OCI-LY1 (cell line): ENCODE results near the gene PLIN5.
"Not testable (repeated sequence)": the region's sequence is repeated elsewhere in the genome, so short reads cannot be mapped to it uniquely, and the experiment has no call there.

Experiments
- H2AFZ ChIP-seq: fragments of 200-600 bp; sonication (generic), shearing (Covaris generic); 2 replicates; pipeline ENCODE4 v1.6.0; 2014; ENCODE audit warnings: antibody characterized with exemption, mild to moderate bottlenecking, low read length
- H3F3A ChIP-seq: fragments of 200-600 bp; sonication (generic), shearing (Covaris generic); 2 replicates; pipeline ENCODE4 v1.6.0; 2014; ENCODE audit warnings: mild to moderate bottlenecking, antibody characterized with exemption, low read length, moderate library complexity; ENCODE audit not compliant: insufficient read depth
- H3K27ac ChIP-seq: fragments of 200-600 bp; sonication (generic); 2 replicates; pipeline ENCODE4 v1.5.1; 2014; ENCODE audit warnings: low read length, mixed run types, mild to moderate bottlenecking, low read depth; ENCODE audit not compliant: poor library complexity, severe bottlenecking
- H3K27me3 ChIP-seq: fragments of 200-600 bp; sonication (generic); 2 replicates; pipeline ENCODE4 v1.6.0; 2014; ENCODE audit warnings: antibody characterized with exemption, mild to moderate bottlenecking, low read length, moderate library complexity; ENCODE audit not compliant: insufficient read depth
- H3K36me3 ChIP-seq: fragments of 200-600 bp; sonication (generic); 2 replicates; pipeline ENCODE4 v1.6.1; 2014; ENCODE audit warnings: mild to moderate bottlenecking, antibody characterized with exemption, low read length, moderate library complexity, mixed read lengths; ENCODE audit not compliant: insufficient read depth
- H3K4me1 ChIP-seq: fragments of 200-600 bp; sonication (generic); 2 replicates; pipeline ENCODE4 v1.5.1; 2014; ENCODE audit warnings: mild to moderate bottlenecking, low read length, moderate library complexity; ENCODE audit not compliant: insufficient read depth, severe bottlenecking
- H3K4me2 ChIP-seq: fragments of 200-600 bp; sonication (generic), shearing (Covaris generic); 2 replicates; pipeline ENCODE4 v1.6.1; 2014; ENCODE audit warnings: low read length
- H3K4me3 ChIP-seq: fragments of 200-600 bp; sonication (generic); 2 replicates; pipeline ENCODE4 v1.5.1; 2014; ENCODE audit warnings: low read length, low read depth, mild to moderate bottlenecking, mixed read lengths; ENCODE audit not compliant: poor library complexity, severe bottlenecking
- H3K79me2 ChIP-seq: fragments of 200-600 bp; shearing (Covaris generic); 2 replicates; pipeline ENCODE4 v1.6.1; 2016; ENCODE audit warnings: mixed run types, low read length, mixed read lengths; ENCODE audit not compliant: insufficient read depth
- H3K9ac ChIP-seq: fragments of 200-600 bp; sonication (generic), shearing (Covaris generic); 2 replicates; pipeline ENCODE4 v1.6.1; 2014; ENCODE audit warnings: mild to moderate bottlenecking, low read length, mixed read lengths
- H3K9me2 ChIP-seq: fragments of 200-600 bp; sonication (generic), shearing (Covaris generic); 2 replicates; pipeline ENCODE4 v1.6.1; 2014; ENCODE audit warnings: low read depth, mild to moderate bottlenecking, low read length, mixed read lengths
- H3K9me3 ChIP-seq: fragments of 200-600 bp; shearing (Covaris generic); 2 replicates; pipeline ENCODE4 v1.6.1; 2014; ENCODE audit warnings: low read length, mixed read lengths
- H4K20me1 ChIP-seq: fragments of 200-600 bp; sonication (generic), shearing (Covaris generic); 2 replicates; pipeline ENCODE4 v1.6.0; 2016; ENCODE audit warnings: mild to moderate bottlenecking, low read length; ENCODE audit not compliant: insufficient read depth
- EZH2 ChIP-seq: fragments of 200-600 bp; sonication (generic), shearing (Covaris generic); IDR thresholded peaks from 2 replicates; pipeline ENCODE4 v1.8.0; 2017; ENCODE audit warnings: borderline replicate concordance, mixed run types, mild to moderate bottlenecking, antibody characterized with exemption, low read length, moderate library complexity, mixed read lengths
- TF ChIP-seq, protein P1 (sequence below): fragments of 200-600 bp; sonication (generic), shearing (Covaris generic); IDR thresholded peaks from 2 replicates; pipeline ENCODE4 v1.5.1; 2017; ENCODE audit warnings: mild to moderate bottlenecking, antibody characterized with exemption, low read length, moderate library complexity, mixed read lengths

The PLIN5 gene

DNA sequence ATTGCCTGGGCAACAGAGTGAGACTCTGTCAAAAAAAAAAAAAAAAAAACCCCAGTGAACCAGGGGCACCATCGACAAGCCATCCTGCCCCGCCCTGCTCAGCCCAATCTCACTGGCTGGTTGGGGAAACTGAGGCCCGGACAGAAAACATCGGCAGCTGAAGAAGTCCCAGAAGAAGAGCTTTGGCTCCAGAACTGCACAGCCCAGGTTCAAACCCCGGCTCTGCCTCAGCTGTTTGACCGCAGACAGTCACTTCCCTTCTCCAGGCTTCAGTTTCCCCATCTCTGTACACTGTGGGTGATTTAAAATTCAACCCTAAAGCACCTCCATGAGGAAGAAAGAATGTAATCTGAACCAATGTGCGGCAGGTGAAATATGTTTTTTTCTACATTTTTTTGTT, 33.9 kb upstream of the PLIN5 start:
- Histone ChIP-seq H3K9ac (no peak overlapping the region), H3K4me1 (no peaks in the 10 kb centered on the region), H3K4me3 (no peak overlapping the region), H3K27me3 (peaks cover 4% of the 10 kb centered on the region; the same call in 1 of the 2 replicates), H3K4me2 (no peak overlapping the region), H3K9me3 (no peaks in the 10 kb centered on the region), H3K27ac (no peak overlapping the region), H4K20me1 (no peaks in the 10 kb centered on the region), H3F3A (no peaks in the 10 kb centered on the region), H3K79me2 (no peaks in the 10 kb centered on the region), H3K36me3 (no peaks in the 10 kb centered on the region), H2AFZ (no peak overlapping the region), H3K9me2 (no peaks in the 10 kb centered on the region)
- TF ChIP-seq, protein P1, sequence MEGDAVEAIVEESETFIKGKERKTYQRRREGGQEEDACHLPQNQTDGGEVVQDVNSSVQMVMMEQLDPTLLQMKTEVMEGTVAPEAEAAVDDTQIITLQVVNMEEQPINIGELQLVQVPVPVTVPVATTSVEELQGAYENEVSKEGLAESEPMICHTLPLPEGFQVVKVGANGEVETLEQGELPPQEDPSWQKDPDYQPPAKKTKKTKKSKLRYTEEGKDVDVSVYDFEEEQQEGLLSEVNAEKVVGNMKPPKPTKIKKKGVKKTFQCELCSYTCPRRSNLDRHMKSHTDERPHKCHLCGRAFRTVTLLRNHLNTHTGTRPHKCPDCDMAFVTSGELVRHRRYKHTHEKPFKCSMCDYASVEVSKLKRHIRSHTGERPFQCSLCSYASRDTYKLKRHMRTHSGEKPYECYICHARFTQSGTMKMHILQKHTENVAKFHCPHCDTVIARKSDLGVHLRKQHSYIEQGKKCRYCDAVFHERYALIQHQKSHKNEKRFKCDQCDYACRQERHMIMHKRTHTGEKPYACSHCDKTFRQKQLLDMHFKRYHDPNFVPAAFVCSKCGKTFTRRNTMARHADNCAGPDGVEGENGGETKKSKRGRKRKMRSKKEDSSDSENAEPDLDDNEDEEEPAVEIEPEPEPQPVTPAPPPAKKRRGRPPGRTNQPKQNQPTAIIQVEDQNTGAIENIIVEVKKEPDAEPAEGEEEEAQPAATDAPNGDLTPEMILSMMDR, result no peak
- TF ChIP-seq EZH2, result no peak

DNA sequence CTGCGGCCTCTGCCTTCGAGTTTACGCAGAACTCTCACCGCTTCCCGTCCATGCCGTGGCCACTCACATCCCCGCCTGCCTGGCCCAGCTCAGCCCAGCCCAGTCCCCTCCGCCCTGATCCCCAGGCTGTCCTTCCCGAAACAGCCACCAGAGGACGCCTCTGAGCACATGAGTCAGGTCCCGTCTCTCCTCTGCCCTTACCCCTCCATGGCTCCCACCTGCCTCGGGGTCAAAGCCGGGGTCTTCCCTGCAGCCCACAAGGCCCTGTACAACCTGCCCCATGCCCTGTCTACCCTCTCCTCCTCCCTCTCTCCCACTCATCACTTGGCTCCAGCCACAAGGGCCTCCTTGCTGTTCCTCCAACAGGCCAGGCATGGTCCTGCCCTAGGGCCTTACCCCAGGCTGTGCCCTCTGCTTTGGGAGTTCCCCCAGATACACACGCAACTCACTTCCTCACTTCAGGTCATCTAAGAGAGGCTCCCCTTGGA, 32.6 kb upstream of the PLIN5 start:
- TF ChIP-seq, protein P1, result peak; percentile 69
- no peak for TF ChIP-seq EZH2
- Histone ChIP-seq H3K36me3 (no peaks in the 10 kb centered on the region), H2AFZ (no peak overlapping the region), H3K9me2 (no peaks in the 10 kb centered on the region), H4K20me1 (no peaks in the 10 kb centered on the region), H3K27me3 (peaks cover 4% of the 10 kb centered on the region; the same call in 1 of the 2 replicates), H3K4me1 (no peaks in the 10 kb centered on the region), H3K9me3 (no peaks in the 10 kb centered on the region), H3K4me2 (no peak overlapping the region), H3K4me3 (no peak overlapping the region), H3K27ac (no peak overlapping the region), H3F3A (no peaks in the 10 kb centered on the region), H3K9ac (no peak overlapping the region), H3K79me2 (no peaks in the 10 kb centered on the region)

DNA sequence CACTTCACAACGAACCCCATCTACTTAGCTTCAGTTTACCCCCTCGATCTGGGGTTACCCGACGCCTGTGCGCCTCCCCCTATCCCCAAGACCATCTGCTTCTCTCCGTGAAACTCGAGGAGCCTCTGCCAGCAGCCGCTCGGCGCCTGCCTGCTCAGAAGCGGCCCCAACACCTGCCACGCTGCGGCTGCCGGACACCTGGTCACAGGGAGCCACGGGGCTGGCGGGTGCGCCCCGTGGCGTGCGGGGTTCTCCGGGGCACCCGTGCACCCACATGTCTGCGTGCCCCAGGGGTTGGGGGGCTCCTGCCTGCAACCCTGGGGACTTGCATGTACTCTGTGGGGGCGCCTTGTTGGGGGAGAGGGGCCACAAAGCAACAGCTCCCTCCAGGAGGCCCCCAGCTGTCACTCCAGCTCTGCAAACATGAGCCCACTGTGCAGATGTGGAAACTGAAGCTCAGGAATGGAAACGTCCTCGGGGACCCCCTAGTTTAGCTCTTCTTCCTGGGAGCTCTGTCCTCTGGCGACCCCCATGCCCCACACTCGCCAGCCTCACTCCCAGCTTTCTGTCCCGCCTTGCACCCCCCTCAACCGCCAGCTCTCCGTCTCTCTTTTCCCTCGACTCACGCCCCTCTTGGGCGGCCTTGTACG, 31.5 kb upstream of the PLIN5 start:
- H3K9me2 ChIP-seq, result no peaks in the 10 kb centered on the region
- no peaks in the 10 kb centered on the region for H3K9me3 ChIP-seq
- no peaks in the 10 kb centered on the region for H3K36me3 ChIP-seq
- H3K79me2 ChIP-seq, result no peaks in the 10 kb centered on the region
- H2AFZ ChIP-seq, result no peak overlapping the region
- H3K4me3 ChIP-seq, result no peak overlapping the region
- H4K20me1 ChIP-seq, result no peaks in the 10 kb centered on the region
- H3K27me3 ChIP-seq, result peaks cover 4% of the 10 kb centered on the region; the same call in 1 of the 2 replicates
- no peak overlapping the region for H3K4me2 ChIP-seq
- no peak overlapping the region for H3K27ac ChIP-seq
- H3F3A ChIP-seq, result no peaks in the 10 kb centered on the region
- TF ChIP-seq EZH2, result no peak
- no peaks in the 10 kb centered on the region for H3K4me1 ChIP-seq
- H3K9ac ChIP-seq, result no peak overlapping the region

DNA sequence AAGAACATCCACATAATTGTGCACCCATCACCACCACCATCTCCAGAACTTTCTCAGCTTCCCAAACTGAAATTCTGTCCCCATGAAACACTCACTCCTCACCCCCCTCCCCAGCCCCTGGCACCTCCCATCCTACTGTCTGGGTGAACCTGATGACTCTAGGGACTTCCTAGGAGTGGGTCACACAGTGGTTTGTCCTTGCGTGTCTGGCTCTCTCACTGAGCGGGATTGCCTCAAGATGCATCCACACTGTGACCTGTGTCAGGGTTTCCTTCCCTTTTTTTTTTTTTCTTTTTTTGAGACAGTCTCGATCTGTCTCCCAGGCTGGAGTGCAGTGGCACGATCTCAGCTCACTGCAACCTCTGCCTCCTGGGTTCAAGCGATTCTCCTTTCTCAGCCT, 28.5 kb upstream of the PLIN5 start:
- H3F3A ChIP-seq, H3K9me3 ChIP-seq, H3K27ac ChIP-seq, H3K79me2 ChIP-seq, H3K4me1 ChIP-seq, H3K27me3 ChIP-seq, H3K4me2 ChIP-seq, H3K36me3 ChIP-seq, H3K9me2 ChIP-seq, H3K9ac ChIP-seq, H3K4me3 ChIP-seq, H2AFZ ChIP-seq, H4K20me1 ChIP-seq: not testable (repeated sequence)

DNA sequence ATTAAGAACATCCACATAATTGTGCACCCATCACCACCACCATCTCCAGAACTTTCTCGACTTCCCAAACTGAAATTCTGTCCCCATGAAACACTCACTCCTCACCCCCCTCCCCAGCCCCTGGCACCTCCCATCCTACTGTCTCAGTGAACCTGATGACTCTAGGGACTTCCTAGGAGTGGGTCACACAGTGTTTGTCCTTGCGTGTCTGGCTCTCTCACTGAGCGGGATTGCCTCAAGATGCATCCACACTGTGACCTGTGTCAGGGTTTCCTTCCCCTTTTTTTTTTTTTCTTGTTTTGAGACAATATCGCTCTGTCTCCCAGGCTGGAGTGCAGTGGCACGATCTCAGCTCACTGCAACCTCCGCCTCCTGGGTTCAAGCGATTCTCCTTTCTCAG, 27.1 kb upstream of the PLIN5 start:
- H3K79me2 ChIP-seq, H3K36me3 ChIP-seq, H3K27ac ChIP-seq, H3K4me1 ChIP-seq, H3F3A ChIP-seq, H3K9me3 ChIP-seq, H3K9ac ChIP-seq, H4K20me1 ChIP-seq, H3K4me2 ChIP-seq, H3K27me3 ChIP-seq, H3K4me3 ChIP-seq, H2AFZ ChIP-seq, H3K9me2 ChIP-seq: not testable (repeated sequence)
